K562 (cell line): ENCODE data around the gene CSH1. TPM values are rescaled to one million over a fixed set of nuclear protein-coding genes. Genes with fewer than 3 reads are reported as not detected.
A peak's percentile ranks its signal among the peaks of the same experiment; 100 is the strongest.

Source experiments
- ATF1 ChIP-seq, 2 experiments: fragments of 450-650 bp in 1 of 2; IDR thresholded peaks; 2 replicates each; pipeline ENCODE4 v1.6.1; 2016; ENCODE audit warnings: missing compliant biosample characterization in 1 of 2, missing genetic modification characterization in 1 of 2
- BRD4 ChIP-seq: fragments of 200-600 bp; sonication (generic); IDR thresholded peaks from 2 replicates; pipeline ENCODE4 v1.6.1; 2017; ENCODE audit warnings: inconsistent platforms
- BRF1 ChIP-seq: IDR thresholded peaks from 3 replicates; pipeline ENCODE4 v1.6.1; 2011; ENCODE audit warnings: borderline replicate concordance, mild to moderate bottlenecking; ENCODE audit not compliant: insufficient read length; ENCODE audit errors: extremely low read depth
- ESRRB ChIP-seq: fragments of 250-450 bp; sonication (Bioruptor Pico); IDR thresholded peaks from 2 replicates; pipeline ENCODE4 v1.5.0; 2020; ENCODE audit warnings: mild to moderate bottlenecking, moderate library complexity, borderline replicate concordance
- FOS ChIP-seq: IDR thresholded peaks from 3 replicates; pipeline ENCODE4 v1.6.1; 2011; ENCODE audit not compliant: insufficient read length; ENCODE audit errors: extremely low read depth
- FOXA3 ChIP-seq, 2 experiments: fragments of 450-650 bp in 1 of 2; sonication (generic) in 1 of 2; formaldehyde crosslinking; IDR thresholded peaks in 1 of 2; conservative IDR thresholded peaks in 1 of 2; 2 replicates each; pipeline versions ENCODE4 v1.4.0 to v1.8.0; 2020 to 2022; ENCODE audit warnings: mild to moderate bottlenecking in 2 of 2, missing genetic modification reagents in 1 of 2
- IRF2 ChIP-seq: sonication (generic); formaldehyde crosslinking; IDR thresholded peaks from 2 replicates; pipeline ENCODE4 v1.8.1; 2022; ENCODE audit warnings: mild to moderate bottlenecking, missing genetic modification reagents
- KAT2B ChIP-seq: IDR thresholded peaks from one replicate; pipeline ENCODE4 v1.6.1; 2012; ENCODE audit warnings: low read depth, mild to moderate bottlenecking, control low read depth, inconsistent platforms, low read length, moderate library complexity
- MTF1 ChIP-seq: fragments of 250-450 bp; sonication (Bioruptor Pico); IDR thresholded peaks from 2 replicates; pipeline ENCODE4 v1.9.0; 2021; ENCODE audit warnings: moderate library complexity, mild to moderate bottlenecking, inconsistent platforms, borderline replicate concordance
- MYC ChIP-seq, 2 experiments: fragments of 250-450 bp in 1 of 2; sonication (Bioruptor Pico) in 1 of 2; IDR thresholded peaks; 2 replicates each; pipeline versions ENCODE4 v1.5.1 to v1.6.1; 2012 to 2021; ENCODE audit warnings: low read depth in 2 of 2, borderline replicate concordance in 1 of 2, improper control_type of control experiment in 1 of 2, low read length in 1 of 2, mild to moderate bottlenecking in 1 of 2, moderate library complexity in 1 of 2
- NONO ChIP-seq, 2 experiments: fragments of 200-400 bp in 1 of 2; fragments of 450-650 bp in 1 of 2; formaldehyde crosslinking in 1 of 2; IDR thresholded peaks; 2 replicates each; pipeline ENCODE4 v1.6.1; 2017; ENCODE audit warnings: low read depth in 2 of 2, mild to moderate bottlenecking in 2 of 2, moderate library complexity in 2 of 2, low read length in 1 of 2
- POLR2AphosphoS2 ChIP-seq: IDR thresholded peaks from 2 replicates; pipeline ENCODE4 v1.6.1; 2012; ENCODE audit warnings: low read length, improper control_type of control experiment
- RBFOX2 ChIP-seq: fragments of 200-400 bp; formaldehyde crosslinking; IDR thresholded peaks from 2 replicates; pipeline ENCODE4 v1.6.1; 2017; ENCODE audit warnings: low read depth, mild to moderate bottlenecking, low read length, moderate library complexity
- SRSF1 ChIP-seq: fragments of 200-400 bp; formaldehyde crosslinking; IDR thresholded peaks from 2 replicates; pipeline ENCODE4 v1.6.1; 2017; ENCODE audit warnings: mild to moderate bottlenecking, low read depth, low read length, moderate library complexity
- ZKSCAN3 ChIP-seq: fragments of 250-450 bp; sonication (Bioruptor Pico); IDR thresholded peaks from 2 replicates; pipeline ENCODE4 v1.4.0; 2020
- ZNF324 ChIP-seq: fragments of 250-450 bp; sonication (Bioruptor Pico); IDR thresholded peaks from 2 replicates; pipeline ENCODE4 v1.4.0; 2020; ENCODE audit warnings: mild to moderate bottlenecking
- ZNF507 ChIP-seq: conservative IDR thresholded peaks from 2 replicates; pipeline ENCODE4 v1.6.1; 2017; ENCODE audit warnings: missing genetic modification characterization, missing compliant biosample characterization
- ZNF586 ChIP-seq: fragments of 450-650 bp; formaldehyde crosslinking; conservative IDR thresholded peaks from 2 replicates; pipeline ENCODE4 v1.4.0; 2020; ENCODE audit warnings: mild to moderate bottlenecking, moderate library complexity
- ZNF766 ChIP-seq: fragments of 200-800 bp; sonication (Bioruptor generic); conservative IDR thresholded peaks from 2 replicates; pipeline ENCODE4 v1.6.1; 2016; ENCODE audit warnings: missing genetic modification characterization, missing compliant biosample characterization
- ZNF780A ChIP-seq: fragments of 250-450 bp; sonication (Bioruptor Pico); IDR thresholded peaks from 2 replicates; pipeline ENCODE4 v1.5.0; 2021; ENCODE audit warnings: mild to moderate bottlenecking
- polyA plus RNA-seq, 8 experiments: library from polyadenylated mRNA; depleted of rRNA in 4 of 8; stranded (reverse) in 5 of 8; unstranded in 3 of 8; fragments of >200 nt; fragmentation: Nextera tagmentation in 2 of 8; fragmentation: Illumina TruSeq in 1 of 8; extraction: Ambion mirVana in 2 of 8; extraction: Trizol in 1 of 8; gene quantifications; 2 replicates each; pipeline versions ENCODE4 v1.2.1 to v1.2.3, GENCODE V29; 2011 to 2014; ENCODE audit warnings: inconsistent platforms in 1 of 8, missing spikeins in 1 of 8
- total RNA-seq, 7 experiments: library from RNA; depleted of rRNA in 6 of 7; stranded (reverse); fragments of >200 nt in 6 of 7; fragmentation: Illumina TruSeq in 2 of 7; extraction: Trizol in 2 of 7; gene quantifications; 2 replicates each; pipeline versions ENCODE4 v1.2.1 to v1.2.3, GENCODE V29; 2011 to 2021; ENCODE audit warnings: low replicate concordance in 1 of 7
- TF ChIP-seq, protein P1 (sequence below): fragments of 150-350 bp; conservative IDR thresholded peaks from 2 replicates; pipeline ENCODE4 v1.6.1; 2014; ENCODE audit warnings: low read length
- TF ChIP-seq, protein P2 (sequence below): fragments of 450-650 bp; formaldehyde crosslinking; IDR thresholded peaks from 2 replicates; pipeline ENCODE4 v1.4.0; 2022; ENCODE audit warnings: missing genetic modification characterization
- TF ChIP-seq, protein P3 (sequence below): fragments of 250-450 bp; sonication (Bioruptor Pico); IDR thresholded peaks from 2 replicates; pipeline ENCODE4 v1.6.1; 2021; ENCODE audit warnings: mild to moderate bottlenecking

CSH1 gene
- total and polyA plus RNA-seq, 9 of the 15 experiments (the other 6 are each of a cell fraction or from before 2014, with no cell fraction given) = not detected

DNA sequence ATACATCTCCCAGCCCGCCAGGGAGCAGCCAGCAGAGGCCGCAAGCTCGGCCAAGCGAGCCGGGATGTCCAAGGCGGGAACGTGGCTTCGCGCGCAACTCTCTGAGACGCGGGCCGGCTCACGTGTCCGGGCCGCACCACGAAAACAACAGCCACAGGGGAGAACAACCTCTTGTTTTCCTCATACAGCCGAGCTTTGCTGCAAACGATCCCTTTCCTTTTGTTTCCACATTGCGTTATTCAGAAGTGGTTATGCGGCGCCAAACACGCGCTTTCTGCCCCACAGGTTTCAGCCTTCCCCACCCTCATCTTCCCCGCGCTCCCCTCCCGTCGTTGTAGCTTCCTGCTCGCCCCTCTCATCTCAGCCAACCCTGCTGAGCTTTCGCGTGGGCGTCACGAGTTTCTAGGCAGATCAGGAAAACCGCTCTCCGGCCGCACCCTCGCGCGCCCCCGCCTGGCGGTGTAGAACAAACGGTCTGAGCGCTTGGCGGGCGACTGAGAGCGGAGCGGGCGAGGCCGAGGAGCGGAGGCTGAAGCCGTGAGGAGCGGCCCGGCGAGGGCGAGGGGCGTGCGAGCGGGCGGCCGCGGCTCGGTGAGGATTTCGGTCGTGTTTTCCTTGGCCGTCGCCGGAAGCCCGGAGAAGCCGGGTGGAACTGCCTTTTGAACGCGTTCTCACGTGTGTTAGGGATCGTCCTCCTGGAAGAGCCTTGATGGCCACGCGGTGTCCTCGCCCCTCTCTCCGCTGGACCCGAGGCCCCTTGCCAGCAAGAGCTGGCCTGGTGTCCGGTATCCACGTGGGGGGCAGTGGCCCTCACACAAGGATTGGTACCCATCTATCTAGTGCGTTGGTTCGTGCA lies 47.3 kb downstream of the CSH1 start (continued):
- TF ChIP-seq ZNF324 (CRISPR knock-in tag) = no peak
- no peak for TF ChIP-seq POLR2AphosphoS2
- TF ChIP-seq NONO (IDR thresholded peaks at IDR 0.05; ENCODE audit: low read depth in 2 of 2, low read length in 1 of 2) = peak in 1 of 2 experiments; percentile 100; a peak in 2 of 4 replicates
- TF ChIP-seq ZNF780A (CRISPR knock-in tag) = no peak
- no peak for TF ChIP-seq ESRRB (CRISPR knock-in tag)
- TF ChIP-seq ATF1 (CRISPR knock-in tag; IDR thresholded peaks at IDR 0.05) = peak; percentile 67; the same call in 1 of the 2 replicates
- TF ChIP-seq ATF1 (tag; IDR thresholded peaks at IDR 0.05) = peak; percentile 99
- TF ChIP-seq, protein P1, sequence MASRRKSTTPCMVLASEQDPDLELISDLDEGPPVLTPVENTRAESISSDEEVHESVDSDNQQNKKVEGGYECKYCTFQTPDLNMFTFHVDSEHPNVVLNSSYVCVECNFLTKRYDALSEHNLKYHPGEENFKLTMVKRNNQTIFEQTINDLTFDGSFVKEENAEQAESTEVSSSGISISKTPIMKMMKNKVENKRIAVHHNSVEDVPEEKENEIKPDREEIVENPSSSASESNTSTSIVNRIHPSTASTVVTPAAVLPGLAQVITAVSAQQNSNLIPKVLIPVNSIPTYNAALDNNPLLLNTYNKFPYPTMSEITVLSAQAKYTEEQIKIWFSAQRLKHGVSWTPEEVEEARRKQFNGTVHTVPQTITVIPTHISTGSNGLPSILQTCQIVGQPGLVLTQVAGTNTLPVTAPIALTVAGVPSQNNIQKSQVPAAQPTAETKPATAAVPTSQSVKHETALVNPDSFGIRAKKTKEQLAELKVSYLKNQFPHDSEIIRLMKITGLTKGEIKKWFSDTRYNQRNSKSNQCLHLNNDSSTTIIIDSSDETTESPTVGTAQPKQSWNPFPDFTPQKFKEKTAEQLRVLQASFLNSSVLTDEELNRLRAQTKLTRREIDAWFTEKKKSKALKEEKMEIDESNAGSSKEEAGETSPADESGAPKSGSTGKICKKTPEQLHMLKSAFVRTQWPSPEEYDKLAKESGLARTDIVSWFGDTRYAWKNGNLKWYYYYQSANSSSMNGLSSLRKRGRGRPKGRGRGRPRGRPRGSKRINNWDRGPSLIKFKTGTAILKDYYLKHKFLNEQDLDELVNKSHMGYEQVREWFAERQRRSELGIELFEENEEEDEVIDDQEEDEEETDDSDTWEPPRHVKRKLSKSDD = peak; percentile 56; the same call in 1 of the 2 replicates
- peak; percentile 96 for TF ChIP-seq RBFOX2
- peak; percentile 54; the same call in 1 of the 2 replicates for TF ChIP-seq MTF1 (CRISPR knock-in tag)
- TF ChIP-seq KAT2B = no peak
- no peak; the same call in 1 of the 2 replicates for TF ChIP-seq ZNF586 (CRISPR knock-in tag)
- TF ChIP-seq FOXA3 (CRISPR knock-in tag; conservative IDR thresholded peaks at IDR 0.05 in 1 of 2, IDR thresholded peaks at IDR 0.05 in 1 of 2) = peak; percentile 5 to 79; a peak in 2 of 4 replicates
- no peak for TF ChIP-seq FOS
- no peak for TF ChIP-seq ZNF507
- TF ChIP-seq ZKSCAN3 (CRISPR knock-in tag) = no peak
- TF ChIP-seq SRSF1 = no peak
- TF ChIP-seq, protein P2, sequence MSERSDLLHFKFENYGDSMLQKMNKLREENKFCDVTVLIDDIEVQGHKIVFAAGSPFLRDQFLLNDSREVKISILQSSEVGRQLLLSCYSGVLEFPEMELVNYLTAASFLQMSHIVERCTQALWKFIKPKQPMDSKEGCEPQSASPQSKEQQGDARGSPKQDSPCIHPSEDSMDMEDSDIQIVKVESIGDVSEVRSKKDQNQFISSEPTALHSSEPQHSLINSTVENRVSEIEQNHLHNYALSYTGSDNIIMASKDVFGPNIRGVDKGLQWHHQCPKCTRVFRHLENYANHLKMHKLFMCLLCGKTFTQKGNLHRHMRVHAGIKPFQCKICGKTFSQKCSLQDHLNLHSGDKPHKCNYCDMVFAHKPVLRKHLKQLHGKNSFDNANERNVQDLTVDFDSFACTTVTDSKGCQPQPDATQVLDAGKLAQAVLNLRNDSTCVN (CRISPR knock-in tag) = no peak; the same call in 1 of the 2 replicates
- TF ChIP-seq BRD4 = peak; percentile 86
- TF ChIP-seq ZNF766 (CRISPR knock-in tag) = peak; percentile 92
- peak; percentile 31; the same call in 1 of the 2 replicates for TF ChIP-seq IRF2 (CRISPR knock-in tag)
- TF ChIP-seq BRF1 = no peak
- TF ChIP-seq, protein P3, sequence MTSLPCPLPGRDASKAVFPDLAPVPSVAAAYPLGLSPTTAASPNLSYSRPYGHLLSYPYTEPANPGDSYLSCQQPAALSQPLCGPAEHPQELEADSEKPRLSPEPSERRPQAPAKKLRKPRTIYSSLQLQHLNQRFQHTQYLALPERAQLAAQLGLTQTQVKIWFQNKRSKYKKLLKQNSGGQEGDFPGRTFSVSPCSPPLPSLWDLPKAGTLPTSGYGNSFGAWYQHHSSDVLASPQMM = no peak
- TF ChIP-seq MYC (IDR thresholded peaks at IDR 0.05; ENCODE audit: low read depth, low read length) = peak; percentile 78
- TF ChIP-seq MYC (CRISPR knock-in tag; IDR thresholded peaks at IDR 0.05; ENCODE audit: borderline replicate concordance, low read depth) = peak; percentile 92; the same call in 1 of the 2 replicates
